ENCODE data around the gene PRDM4.

DNA sequence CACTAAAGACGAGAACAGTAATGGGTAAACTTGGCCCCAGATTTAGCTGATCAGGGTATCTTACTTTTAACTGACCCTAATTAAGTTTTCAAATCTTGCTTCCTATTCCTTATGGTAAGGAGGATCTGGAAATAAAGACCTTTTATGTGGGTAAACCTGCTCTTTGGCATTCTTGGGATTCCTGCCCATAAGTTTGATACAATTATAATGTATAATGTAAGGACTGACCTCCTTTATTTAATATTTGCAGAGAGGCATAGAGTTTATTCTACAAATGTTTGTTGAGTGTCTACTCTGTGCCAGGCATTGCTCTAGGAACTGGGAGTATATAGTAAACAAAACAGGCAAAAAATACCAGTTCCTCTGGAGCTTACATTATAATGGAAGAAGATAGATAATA, 4.4 kb upstream of the PRDM4 start:
- TF ChIP-seq CTCF (IDR thresholded peaks at IDR 0.05), result no peak
- TF ChIP-seq POLR2A (IDR thresholded peaks at IDR 0.05), result no peak
